IPS-18c (cell line): ENCODE measurements around the gene SPATA12.

ENCODE experiments used
- H3K4me3 ChIP-seq: 2 replicates; pipeline ENCODE4 v1.7.0; 2013; ENCODE audit warnings: low read depth, mild to moderate bottlenecking, low read length, moderate library complexity; ENCODE audit not compliant: insufficient read depth
- H3K9me3 ChIP-seq: one replicate; pipeline ENCODE4 v1.6.1; 2013; ENCODE audit warnings: mild to moderate bottlenecking, low read length, moderate library complexity; ENCODE audit not compliant: control insufficient read depth, insufficient read depth

Gene SPATA12

GRCh38 chr3:57093489-57093888 is 33.0 kb downstream of the SPATA12 start:
- H3K4me3 ChIP-seq, result no peak overlapping the region

GRCh38 chr3:57093971-57094535 is 33.6 kb downstream of the SPATA12 start:
- H3K4me3 ChIP-seq, result no peak overlapping the region

More at GRCh38 chr3:57093489-57093888, 33.0 kb downstream of the SPATA12 start:
- no peaks in the 10 kb centered on the region for H3K9me3 ChIP-seq

GRCh38 chr3:57094575-57094974 is 34.1 kb downstream of the SPATA12 start:
- no peak overlapping the region for H3K4me3 ChIP-seq
- no peaks in the 10 kb centered on the region for H3K9me3 ChIP-seq

More at GRCh38 chr3:57093971-57094535, 33.6 kb downstream of the SPATA12 start:
- H3K9me3 ChIP-seq, result no peaks in the 10 kb centered on the region

- no peaks in the 10 kb centered on the region for H3K9me3 ChIP-seq
Observed at GRCh38 chr3:57095363-57095762, 34.9 kb downstream of the SPATA12 start.

GRCh38 chr3:57097536-57097935 is 37.1 kb downstream of the SPATA12 start:
- H3K4me3 ChIP-seq, result no peak overlapping the region
- H3K9me3 ChIP-seq, result no peaks in the 10 kb centered on the region

More at GRCh38 chr3:57095363-57095762, 34.9 kb downstream of the SPATA12 start:
- no peak overlapping the region for H3K4me3 ChIP-seq

GRCh38 chr3:57098418-57099310 is 38.2 kb downstream of the SPATA12 start:
- no peaks in the 10 kb centered on the region for H3K9me3 ChIP-seq

GRCh38 chr3:57100046-57100695 is 39.7 kb downstream of the SPATA12 start:
- no peaks in the 10 kb centered on the region for H3K9me3 ChIP-seq
- no peak overlapping the region for H3K4me3 ChIP-seq

More at GRCh38 chr3:57098418-57099310, 38.2 kb downstream of the SPATA12 start:
- no peak overlapping the region for H3K4me3 ChIP-seq

GRCh38 chr3:57105585-57105984 is 45.1 kb downstream of the SPATA12 start:
- Histone ChIP-seq H3K9me3 (no peaks in the 10 kb centered on the region), H3K4me3 (no peak overlapping the region)

- peaks cover 2% of the 10 kb centered on the region for H3K9me3 ChIP-seq
Observed at GRCh38 chr3:57108684-57109083, 48.2 kb downstream of the SPATA12 start.

GRCh38 chr3:57109437-57110199 is 49.2 kb downstream of the SPATA12 start:
- Histone ChIP-seq H3K9me3 (peaks cover 2% of the 10 kb centered on the region), H3K4me3 (no peak overlapping the region)

More at GRCh38 chr3:57108684-57109083, 48.2 kb downstream of the SPATA12 start:
- H3K4me3 ChIP-seq, result no peak overlapping the region

- H3K9me3 ChIP-seq, result peaks cover 2% of the 10 kb centered on the region
- H3K4me3 ChIP-seq, result no peak overlapping the region
Observed at GRCh38 chr3:57110214-57110613, 49.8 kb downstream of the SPATA12 start.

GRCh38 chr3:57110798-57111197 is 50.3 kb downstream of the SPATA12 start:
- H3K9me3 ChIP-seq, result peaks cover 2% of the 10 kb centered on the region
- no peak overlapping the region for H3K4me3 ChIP-seq

- H3K9me3 ChIP-seq, result peaks cover 2% of the 10 kb centered on the region
- H3K4me3 ChIP-seq, result no peak overlapping the region
Observed at GRCh38 chr3:57112206-57112605, 51.7 kb downstream of the SPATA12 start.

GRCh38 chr3:57116501-57116900 is 56.0 kb downstream of the SPATA12 start:
- no peak overlapping the region for H3K4me3 ChIP-seq
- peaks cover 2% of the 10 kb centered on the region for H3K9me3 ChIP-seq

- H3K4me3 ChIP-seq, result no peak overlapping the region
- no peaks in the 10 kb centered on the region for H3K9me3 ChIP-seq
Observed at GRCh38 chr3:57118254-57118653, 57.8 kb downstream of the SPATA12 start.

- Histone ChIP-seq H3K9me3 (no peaks in the 10 kb centered on the region), H3K4me3 (no peak overlapping the region)
Observed at GRCh38 chr3:57120040-57120439, 59.6 kb downstream of the SPATA12 start.
